Mucosa of stomach (tissue), 1 donor: Measurements from ENCODE around the gene LIPC.

Experiments used
- H3K27me3 ChIP-seq: one replicate; pipeline ENCODE4 v1.7.0; 2013; ENCODE audit warnings: mild to moderate bottlenecking, low read length; ENCODE audit not compliant: control insufficient read depth, insufficient read depth
- H3K36me3 ChIP-seq: one replicate; pipeline ENCODE4 v1.7.0; 2013; ENCODE audit warnings: low read length; ENCODE audit not compliant: control insufficient read depth, insufficient read depth
- H3K4me1 ChIP-seq: one replicate; pipeline ENCODE4 v1.7.0; 2013; ENCODE audit warnings: mild to moderate bottlenecking, low read length; ENCODE audit not compliant: control insufficient read depth, insufficient read depth
- H3K4me3 ChIP-seq: one replicate; pipeline ENCODE4 v1.7.0; 2013; ENCODE audit warnings: low read length
- H3K9ac ChIP-seq: one replicate; pipeline ENCODE4 v1.7.0; 2013; ENCODE audit warnings: mild to moderate bottlenecking, low read length, moderate library complexity
- H3K9me3 ChIP-seq: one replicate; pipeline ENCODE4 v1.7.0; 2013; ENCODE audit warnings: mild to moderate bottlenecking, low read length, moderate library complexity; ENCODE audit not compliant: control insufficient read depth
- donor health status: Pancreatic carcinoma.

The LIPC gene

DNA sequence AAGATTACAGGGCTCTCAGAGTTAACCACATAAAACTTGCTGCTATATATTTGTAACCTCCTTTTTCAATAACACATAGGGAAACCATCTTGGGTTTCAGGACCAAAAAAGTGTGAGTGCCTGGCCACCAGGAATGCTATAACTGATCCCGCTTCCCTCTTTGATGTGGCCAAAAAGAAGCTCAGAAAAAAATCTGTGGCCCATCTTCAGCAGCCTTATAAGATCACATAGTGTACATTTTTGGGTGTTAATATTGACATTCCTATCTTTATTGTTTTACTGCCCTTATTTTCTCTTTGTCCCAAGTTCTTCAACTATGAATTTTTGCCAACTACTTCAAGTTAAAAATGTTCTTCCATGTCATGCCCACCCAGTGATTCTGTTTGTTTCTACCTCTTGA, 102.8 kb downstream of the LIPC start:
- no peaks in the 10 kb centered on the region for H3K4me1 ChIP-seq
- H3K36me3 ChIP-seq = no peaks in the 10 kb centered on the region
- H3K9ac ChIP-seq = no peak overlapping the region
- no peaks in the 10 kb centered on the region for H3K9me3 ChIP-seq
- no peaks in the 10 kb centered on the region for H3K27me3 ChIP-seq
- no peak overlapping the region for H3K4me3 ChIP-seq

DNA sequence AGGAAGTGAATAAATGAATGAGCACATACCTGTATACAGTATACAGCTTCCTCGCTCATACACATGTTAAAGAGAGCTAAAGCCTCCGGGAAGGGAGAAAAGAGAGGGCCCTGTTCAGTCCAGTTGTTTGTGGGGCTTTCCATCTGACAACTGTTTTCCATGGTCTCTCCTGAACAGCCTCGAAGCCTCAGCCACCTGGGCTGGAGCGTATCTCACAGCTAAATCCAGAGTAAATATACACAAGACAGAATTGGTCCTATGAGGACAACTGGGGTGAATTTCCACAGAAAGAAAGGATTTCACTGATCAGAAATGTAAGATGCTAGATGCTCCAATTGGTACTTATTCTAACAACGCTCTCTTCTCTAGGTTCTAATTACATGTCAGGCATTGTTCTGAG, 103.5 kb downstream of the LIPC start:
- Histone ChIP-seq H3K4me1 (no peaks in the 10 kb centered on the region), H3K9ac (no peak overlapping the region), H3K36me3 (no peaks in the 10 kb centered on the region), H3K27me3 (no peaks in the 10 kb centered on the region), H3K4me3 (no peak overlapping the region), H3K9me3 (no peaks in the 10 kb centered on the region)

GRCh38 chr15:58535894-58536293, 104.1 kb downstream of the LIPC start:
- Histone ChIP-seq H3K27me3 (no peaks in the 10 kb centered on the region), H3K4me1 (no peaks in the 10 kb centered on the region), H3K9me3 (no peaks in the 10 kb centered on the region), H3K9ac (no peak overlapping the region), H3K4me3 (no peak overlapping the region), H3K36me3 (no peaks in the 10 kb centered on the region)

GRCh38 chr15:58536414-58536813, 104.6 kb downstream of the LIPC start:
- no peak overlapping the region for H3K9ac ChIP-seq
- no peaks in the 10 kb centered on the region for H3K9me3 ChIP-seq
- H3K27me3 ChIP-seq = no peaks in the 10 kb centered on the region
- H3K4me1 ChIP-seq = no peaks in the 10 kb centered on the region
- no peaks in the 10 kb centered on the region for H3K36me3 ChIP-seq
- no peak overlapping the region for H3K4me3 ChIP-seq

- Histone ChIP-seq H3K27me3 (no peaks in the 10 kb centered on the region), H3K9ac (no peak overlapping the region), H3K36me3 (no peaks in the 10 kb centered on the region), H3K9me3 (no peaks in the 10 kb centered on the region), H3K4me1 (no peaks in the 10 kb centered on the region), H3K4me3 (no peak overlapping the region)
Observed at GRCh38 chr15:58537033-58537432, 105.2 kb downstream of the LIPC start.

- Histone ChIP-seq H3K36me3 (no peaks in the 10 kb centered on the region), H3K4me3 (no peak overlapping the region), H3K9ac (no peak overlapping the region), H3K4me1 (no peaks in the 10 kb centered on the region), H3K9me3 (no peaks in the 10 kb centered on the region), H3K27me3 (no peaks in the 10 kb centered on the region)
Observed at GRCh38 chr15:58538225-58538727, 106.5 kb downstream of the LIPC start.

GRCh38 chr15:58538901-58539300, 107.1 kb downstream of the LIPC start:
- H3K4me1 ChIP-seq = no peaks in the 10 kb centered on the region
- no peaks in the 10 kb centered on the region for H3K36me3 ChIP-seq
- no peaks in the 10 kb centered on the region for H3K27me3 ChIP-seq
- H3K4me3 ChIP-seq = no peak overlapping the region
- H3K9me3 ChIP-seq = no peaks in the 10 kb centered on the region
- no peak overlapping the region for H3K9ac ChIP-seq

DNA sequence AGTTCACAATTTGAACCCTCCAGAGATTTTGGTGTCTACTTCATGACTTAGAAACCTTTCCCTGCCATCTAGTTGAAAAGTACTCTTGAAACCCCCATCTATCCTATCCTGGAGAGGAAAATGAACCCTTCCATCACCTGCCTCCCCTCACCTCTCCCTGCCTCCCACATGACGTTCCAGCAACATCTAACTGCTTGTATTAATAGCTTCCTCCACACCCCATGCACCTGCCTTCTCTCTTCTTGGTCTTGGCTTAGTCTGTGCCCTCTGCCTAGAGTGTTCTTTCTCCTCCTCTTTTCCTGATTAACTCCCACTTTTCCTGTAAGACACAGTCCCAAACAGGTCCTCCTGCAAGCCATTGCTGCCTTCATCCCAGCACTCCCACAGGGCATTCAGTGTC, 107.8 kb downstream of the LIPC start:
- H3K36me3 ChIP-seq = no peaks in the 10 kb centered on the region
- no peak overlapping the region for H3K9ac ChIP-seq
- H3K27me3 ChIP-seq = no peaks in the 10 kb centered on the region
- H3K4me1 ChIP-seq = no peaks in the 10 kb centered on the region
- H3K4me3 ChIP-seq = no peak overlapping the region
- H3K9me3 ChIP-seq = no peaks in the 10 kb centered on the region

DNA sequence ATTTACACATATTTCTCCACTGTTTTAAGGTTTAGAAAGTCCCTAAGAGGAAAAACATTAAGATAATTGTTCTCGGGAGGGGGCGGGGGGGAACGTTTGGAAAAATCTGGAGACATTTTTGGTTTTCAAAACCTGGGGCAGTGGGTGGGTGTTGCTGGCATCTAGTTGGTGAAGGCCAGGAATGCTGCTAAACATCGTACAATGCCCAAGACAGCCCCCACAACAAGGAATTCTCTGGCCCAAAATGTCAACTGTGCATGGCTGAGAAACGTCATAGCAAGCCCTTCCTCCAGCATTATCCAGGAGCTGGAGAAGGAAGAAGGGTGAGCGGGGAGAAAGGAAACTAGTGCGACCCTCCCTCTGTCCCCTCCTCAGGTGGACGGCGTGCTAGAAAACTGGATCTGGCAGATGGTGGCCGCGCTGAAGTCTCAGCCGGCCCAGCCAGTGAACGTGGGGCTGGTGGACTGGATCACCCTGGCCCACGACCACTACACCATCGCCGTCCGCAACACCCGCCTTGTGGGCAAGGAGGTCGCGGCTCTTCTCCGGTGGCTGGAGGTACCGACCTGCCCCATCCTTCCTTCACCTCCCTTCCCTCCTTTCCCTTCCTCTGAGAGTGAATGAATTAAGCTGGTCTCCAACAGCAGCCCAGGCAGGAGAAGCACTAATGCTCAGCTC, 109.8 kb downstream of the LIPC start:
- Histone ChIP-seq H3K4me3 (no peak overlapping the region), H3K9ac (no peak overlapping the region), H3K4me1 (no peaks in the 10 kb centered on the region), H3K36me3 (no peaks in the 10 kb centered on the region), H3K27me3 (no peaks in the 10 kb centered on the region), H3K9me3 (no peaks in the 10 kb centered on the region)

GRCh38 chr15:58543664-58544335, 112.0 kb downstream of the LIPC start:
- Histone ChIP-seq H3K9me3 (no peaks in the 10 kb centered on the region), H3K9ac (no peak overlapping the region), H3K27me3 (no peaks in the 10 kb centered on the region), H3K36me3 (no peaks in the 10 kb centered on the region), H3K4me3 (no peak overlapping the region), H3K4me1 (no peaks in the 10 kb centered on the region)

- no peak overlapping the region for H3K9ac ChIP-seq
- H3K4me3 ChIP-seq = no peak overlapping the region
- no peaks in the 10 kb centered on the region for H3K4me1 ChIP-seq
- H3K27me3 ChIP-seq = no peaks in the 10 kb centered on the region
- no peaks in the 10 kb centered on the region for H3K36me3 ChIP-seq
- H3K9me3 ChIP-seq = no peaks in the 10 kb centered on the region
Observed at GRCh38 chr15:58544756-58545155, 113.0 kb downstream of the LIPC start.

DNA sequence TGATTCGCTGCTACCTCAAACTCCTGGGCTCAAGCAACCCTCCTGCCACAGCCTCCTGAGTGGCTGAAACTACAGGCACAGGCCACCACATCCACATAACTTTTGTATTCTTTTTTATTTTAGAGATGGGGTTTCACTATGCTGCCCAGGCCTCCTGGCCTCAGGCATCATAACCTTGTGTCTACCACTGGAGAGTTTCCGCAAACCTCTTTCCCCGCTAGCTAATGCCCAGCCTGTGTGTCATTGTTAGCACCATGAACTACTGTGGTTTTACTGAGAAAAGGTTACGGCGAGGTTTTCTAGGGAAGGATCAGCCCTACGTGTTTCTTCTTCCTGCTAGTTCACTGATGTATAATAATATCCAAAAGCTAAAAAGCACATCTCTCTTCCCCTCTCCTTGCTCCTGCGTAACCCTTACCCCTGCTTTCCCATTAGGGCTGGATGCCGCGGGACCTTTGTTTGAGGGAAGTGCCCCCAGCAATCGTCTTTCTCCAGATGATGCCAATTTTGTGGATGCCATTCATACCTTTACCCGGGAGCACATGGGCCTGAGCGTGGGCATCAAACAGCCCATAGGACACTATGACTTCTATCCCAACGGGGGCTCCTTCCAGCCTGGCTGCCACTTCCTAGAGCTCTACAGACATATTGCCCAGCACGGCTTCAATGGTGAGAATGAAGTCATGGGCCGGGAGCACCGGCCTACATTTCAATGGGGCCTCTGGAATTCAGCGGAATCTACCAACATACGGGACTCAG, 113.7 kb downstream of the LIPC start:
- Histone ChIP-seq H3K9me3 (no peaks in the 10 kb centered on the region), H3K36me3 (no peaks in the 10 kb centered on the region)

More for the DNA sequence above, 113.7 kb downstream of the LIPC start:
- no peak overlapping the region for H3K4me3 ChIP-seq
- no peak overlapping the region for H3K9ac ChIP-seq
- no peaks in the 10 kb centered on the region for H3K27me3 ChIP-seq
- H3K4me1 ChIP-seq = no peaks in the 10 kb centered on the region
